ENCODE results near the gene SLC9A1. TPM values are rescaled to one million over a fixed set of nuclear protein-coding genes. Genes with fewer than 3 reads are reported as not detected.

SLC9A1 gene
- total and polyA plus RNA-seq, 2 of the 8 experiments (the other 6 are each of a cell fraction or from before 2014, with no cell fraction given) = 11.3 to 25.1 TPM

- Histone ChIP-seq H2BK5ac (ENCODE audit: low read depth, low read length) (no peak overlapping the region), H2BK12ac (ENCODE audit: low read depth, low read length) (no peak overlapping the region), H4K20me1 (replicated peaks in 1 of 2; ENCODE audit: control insufficient read depth in 1 of 2, insufficient read depth in 2 of 2, low read length in 2 of 2) (no peaks in the 10 kb centered on the region), H3K27ac (ENCODE audit: low read depth, low read length) (no peak overlapping the region), H3K79me1 (ENCODE audit: low read depth, low read length) (no peaks in the 10 kb centered on the region), H3K14ac (ENCODE audit: insufficient read length) (no peak overlapping the region), H3K23ac (ENCODE audit: insufficient read length) (no peak overlapping the region), H3K9ac (replicated peaks in 1 of 4; ENCODE audit: extremely low read depth in 1 of 4, low read depth in 3 of 4, low read length in 3 of 4) (no peak overlapping the region), H3K18ac (ENCODE audit: extremely low read depth, low read length) (no peak overlapping the region), H3K36me3 (ENCODE audit: control insufficient read depth in 2 of 4, insufficient read depth in 4 of 4, low read length in 3 of 4) (no peaks in the 10 kb centered on the region), H2BK20ac (ENCODE audit: low read length) (no peak overlapping the region), H4K5ac (ENCODE audit: insufficient read length, low read depth, low read length) (no peak overlapping the region), H4K91ac (replicated peaks; ENCODE audit: insufficient read length, low read length) (no peak overlapping the region), H4K8ac (ENCODE audit: extremely low read depth, insufficient read depth, low read length) (no peak overlapping the region), H3K4ac (replicated peaks; ENCODE audit: insufficient read length, low read depth, low read length) (no peak overlapping the region), H3K9me3 (ENCODE audit: insufficient read depth in 2 of 2, low read depth in 1 of 2, low read length in 1 of 2) (no peaks in the 10 kb centered on the region), H3K56ac (replicated peaks; ENCODE audit: insufficient read length, low read depth, low read length) (no peak overlapping the region), H3K27me3 (replicated peaks in 1 of 4; ENCODE audit: control insufficient read depth in 3 of 4, extremely low read depth in 1 of 4, insufficient read depth in 3 of 4, low read length in 3 of 4) (no peaks in the 10 kb centered on the region), H3K23me2 (ENCODE audit: low read depth, low read length) (no peaks in the 10 kb centered on the region), H2AFZ (ENCODE audit: low read length) (no peak overlapping the region), H3K4me1 (replicated peaks in 1 of 4; ENCODE audit: control insufficient read depth in 3 of 4, insufficient read depth in 4 of 4, low read length in 3 of 4) (no peaks in the 10 kb centered on the region), H3K4me2 (ENCODE audit: insufficient read depth in 1 of 2, low read depth in 2 of 2, low read length in 2 of 2) (no peak overlapping the region), H2AK5ac (ENCODE audit: low read depth, low read length) (no peak overlapping the region), H3K79me2 (ENCODE audit: control insufficient read depth in 1 of 2, insufficient read depth in 2 of 2, low read length in 2 of 2) (no peaks in the 10 kb centered on the region), H3K4me3 (ENCODE audit: extremely low read depth in 1 of 4, insufficient read depth in 2 of 4, low read depth in 3 of 4, low read length in 4 of 4) (no peak overlapping the region), H2BK15ac (ENCODE audit: low read length) (no peak overlapping the region), H2BK120ac (replicated peaks; ENCODE audit: low read depth, low read length) (no peak overlapping the region)
- no peak for TF ChIP-seq RFX5 (IDR thresholded peaks at IDR 0.05; ENCODE audit: borderline replicate concordance, low read depth, low read length)
- no peak for TF ChIP-seq CTBP2 (IDR thresholded peaks at IDR 0.05; ENCODE audit: borderline replicate concordance, insufficient read depth, insufficient read length, low read length)
- TF ChIP-seq TAF1 (IDR thresholded peaks at IDR 0.05; ENCODE audit: low read depth, low read length) = no peak
- TF ChIP-seq BCL11A (IDR thresholded peaks at IDR 0.05; ENCODE audit: low read depth in 2 of 2, low read length in 2 of 2) = no peak
- no peak for TF ChIP-seq CHD1 (IDR thresholded peaks at IDR 0.05; ENCODE audit: low read depth, low read length)
- DNase-seq (ENCODE audit: low read depth in 1 of 2, low spot score in 2 of 2) (no peak), FAIRE-seq (no peak)
- ChIA-PET POLR2A (ENCODE audit: partially characterized antibody) (interaction anchor here (14.6 kb wide), 1 partner anchor 22 kb away, joined by 257 read pairs; no protein-coding TSS in a partner anchor), CTCF (ENCODE audit: partially characterized antibody) (interaction anchor here (0.6 kb wide), 1 partner anchor 53 kb away, joined by 3 read pairs; no protein-coding TSS in a partner anchor)
- WGBS, 2 experiments (ENCODE audit: extremely low coverage in 1 of 2, insufficient coverage in 1 of 2, insufficient read length in 1 of 2, insufficient replicate concordance in 2 of 2, low coverage in 1 of 2, low lambda C conversion rate in 2 of 2, missing lambda C conversion rate in 1 of 2) = 98% methylated on average over 4 of the region's 4 CpGs; no CpG with 5 or more reads in 1 of the 2 experiments
These were observed 7.2 kb upstream of the SLC9A1 start for GRCh38 chr1:27162090-27162489.

Measured in H1 (cell line).